ENCODE results near the gene ARRDC2. TPM values are rescaled to one million over a fixed set of nuclear protein-coding genes. Genes with fewer than 3 reads are reported as not detected.
"Not testable (repeated sequence)": the region's sequence is repeated elsewhere in the genome, so short reads cannot be mapped to it uniquely, and the experiment has no call there.

ARRDC2 gene
- total RNA-seq, 1 donor from 2014 or later = 0.56 TPM

GRCh38 chr19:18000915-18001776 is 6.8 kb upstream of the ARRDC2 start:
- H3K36me3 Mint-ChIP-seq (ENCODE audit: low read depth) = no peaks in the 10 kb centered on the region
- peaks cover 5% of the 10 kb centered on the region for H3K4me1 Mint-ChIP-seq
- no peak overlapping the region for H3K27ac Mint-ChIP-seq (ENCODE audit: unreplicated experiment)
- peaks cover 52% of the 10 kb centered on the region for H3K27me3 Mint-ChIP-seq (ENCODE audit: low read depth)
- TF ChIP-seq CTCF (conservative IDR thresholded peaks at IDR 0.05) = no peak
- DNase-seq (ENCODE audit: low read depth, low spot score) = no peak
- no peaks in the 10 kb centered on the region for H3K9me3 Mint-ChIP-seq
- H3K4me3 Mint-ChIP-seq = no peak overlapping the region

GRCh38 chr19:18001777-18002345 is 6.1 kb upstream of the ARRDC2 start:
- H3K4me1 Mint-ChIP-seq = peaks cover 7% of the 10 kb centered on the region
- H3K4me3 Mint-ChIP-seq = no peak overlapping the region

GRCh38 chr19:18002347-18002850 is 5.6 kb upstream of the ARRDC2 start:
- Mint-ChIP-seq H3K27me3 (ENCODE audit: low read depth) (peaks cover 55% of the 10 kb centered on the region), H3K9me3 (no peaks in the 10 kb centered on the region), H3K4me3 (no peak overlapping the region), H3K27ac (ENCODE audit: unreplicated experiment) (no peak overlapping the region), H3K36me3 (ENCODE audit: low read depth) (peaks cover 2% of the 10 kb centered on the region), H3K4me1 (peaks cover 12% of the 10 kb centered on the region)
- DNase-seq (ENCODE audit: low read depth, low spot score) = no peak
- no peak for TF ChIP-seq CTCF (conservative IDR thresholded peaks at IDR 0.05)

More at GRCh38 chr19:18001777-18002345, 6.1 kb upstream of the ARRDC2 start:
- no peaks in the 10 kb centered on the region for H3K9me3 Mint-ChIP-seq
- H3K36me3 Mint-ChIP-seq (ENCODE audit: low read depth) = peaks cover 1% of the 10 kb centered on the region
- TF ChIP-seq CTCF (conservative IDR thresholded peaks at IDR 0.05) = no peak
- H3K27ac Mint-ChIP-seq (ENCODE audit: unreplicated experiment) = no peak overlapping the region
- peaks cover 52% of the 10 kb centered on the region for H3K27me3 Mint-ChIP-seq (ENCODE audit: low read depth)
- DNase-seq (ENCODE audit: low read depth, low spot score) = no peak

DNA sequence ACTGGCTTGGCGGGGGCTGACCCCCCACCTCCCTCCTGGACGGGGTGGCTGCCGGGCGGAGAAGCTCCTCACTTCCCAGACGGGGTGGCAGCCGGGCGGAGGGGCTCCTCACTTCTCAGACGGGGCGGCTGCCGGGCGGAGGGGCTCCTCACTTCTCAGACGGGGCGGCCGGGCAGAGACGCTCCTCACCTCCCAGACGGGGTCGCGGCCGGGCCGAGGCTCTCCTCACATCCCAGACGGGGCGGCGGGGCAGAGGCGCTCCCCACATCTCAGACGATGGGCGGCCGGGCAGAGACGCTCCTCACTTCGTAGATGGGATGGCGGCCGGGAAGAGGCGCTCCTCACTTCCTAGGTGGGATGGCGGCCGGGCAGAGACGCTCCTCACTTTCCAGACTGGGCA is 2.2 kb upstream of the ARRDC2 start:
- not testable (repeated sequence) for H3K27ac Mint-ChIP-seq (ENCODE audit: unreplicated experiment); H3K4me1 Mint-ChIP-seq; H3K9me3 Mint-ChIP-seq; H3K36me3 Mint-ChIP-seq (ENCODE audit: low read depth); H3K4me3 Mint-ChIP-seq; DNase-seq (ENCODE audit: low read depth, low spot score)
- H3K27me3 Mint-ChIP-seq (ENCODE audit: low read depth) = peaks cover 38% of the 10 kb centered on the region

- peaks cover 2% of the 10 kb centered on the region for H3K36me3 Mint-ChIP-seq (ENCODE audit: low read depth)
- peak overlapping the region; percentile 81 for H3K4me3 Mint-ChIP-seq
- peak; percentile 98 for TF ChIP-seq CTCF (conservative IDR thresholded peaks at IDR 0.05)
Observed at GRCh38 chr19:18007044-18007916, 690 bp upstream of the ARRDC2 start.

More at GRCh38 chr19:18007044-18007916, 690 bp upstream of the ARRDC2 start:
- peak; percentile 85 for DNase-seq (ENCODE audit: low read depth, low spot score)
- H3K27ac Mint-ChIP-seq (ENCODE audit: unreplicated experiment) = no peak overlapping the region
- no peaks in the 10 kb centered on the region for H3K9me3 Mint-ChIP-seq
- H3K27me3 Mint-ChIP-seq (ENCODE audit: low read depth) = peaks cover 27% of the 10 kb centered on the region
- peaks cover 7% of the 10 kb centered on the region for H3K4me1 Mint-ChIP-seq
